Activated T-cell treated with anti-CD3 and anti-CD28 coated beads, Interleukin-2, amount 50 U/mL, for 48 hours (primary cell): Measurements from ENCODE around the gene TRAF7.
"Not testable (repeated sequence)": the region's sequence is repeated elsewhere in the genome, so short reads cannot be mapped to it uniquely, and the experiment has no call there.

Experiments used
- DNase-seq, 2 experiments: peaks; one replicate each; pipeline ENCODE4 v3.0.0-alpha.2; 2020

The TRAF7 gene

DNA sequence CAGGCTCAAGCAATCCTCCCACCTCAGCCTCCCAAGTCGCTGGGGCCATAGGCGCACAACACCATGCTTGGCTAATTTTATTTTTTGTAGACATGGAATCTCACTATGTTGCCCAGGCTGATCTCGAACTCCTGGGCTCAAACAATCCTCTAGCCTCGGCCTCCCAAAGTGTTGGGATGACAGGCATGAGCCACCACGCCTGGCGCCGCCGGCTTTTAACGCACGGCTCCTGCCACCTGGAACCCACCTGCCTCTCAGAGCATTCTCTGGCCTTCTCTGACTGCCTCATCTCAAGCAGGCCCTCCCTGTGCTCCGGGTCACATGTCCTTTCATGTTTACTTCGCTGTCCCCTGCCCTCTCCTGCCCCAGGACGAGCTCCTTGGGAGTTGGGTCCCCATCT lies 30.5 kb downstream of the TRAF7 start:
- DNase-seq = no peak

DNA sequence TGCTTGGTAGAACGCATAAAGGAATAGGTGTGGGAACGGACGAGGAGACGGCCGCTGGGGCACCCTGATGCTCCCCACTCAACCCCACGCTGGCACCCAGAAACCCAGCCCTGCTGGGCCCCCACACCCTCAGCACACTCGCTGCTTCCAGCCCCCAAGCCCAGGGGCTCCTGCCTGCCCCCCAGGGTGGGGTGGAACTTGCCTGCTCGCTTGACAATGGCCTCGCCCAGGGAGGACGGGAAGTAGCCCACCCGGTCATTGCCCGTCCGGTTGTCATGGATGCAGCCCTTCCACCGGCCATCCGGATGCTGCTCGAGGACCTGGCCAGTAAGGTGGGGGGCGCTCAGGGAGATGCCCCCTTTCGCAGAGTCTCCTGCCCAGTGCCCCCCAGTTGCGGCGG lies 30.9 kb downstream of the TRAF7 start:
- DNase-seq = no peak

DNA sequence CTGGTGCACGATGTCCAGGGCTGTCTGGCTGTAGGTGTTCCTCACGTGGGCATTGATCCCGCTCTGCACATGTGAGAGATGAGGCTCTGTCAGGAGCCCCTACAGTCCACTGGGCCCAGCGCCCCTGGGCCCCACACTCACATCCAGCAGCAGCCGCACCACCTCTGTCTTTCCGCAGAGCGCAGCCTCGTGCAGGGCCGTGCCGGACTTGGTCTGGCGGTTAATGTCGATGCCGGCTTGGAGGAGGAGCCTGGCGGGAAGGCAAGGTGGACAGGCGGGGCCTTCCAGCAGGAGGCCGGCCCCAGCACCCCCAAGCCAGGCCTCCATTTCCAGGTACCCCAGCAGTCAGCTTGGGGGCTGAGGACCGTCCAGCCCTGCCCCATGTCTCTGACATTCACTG lies 31.6 kb downstream of the TRAF7 start:
- no peak for DNase-seq

DNA sequence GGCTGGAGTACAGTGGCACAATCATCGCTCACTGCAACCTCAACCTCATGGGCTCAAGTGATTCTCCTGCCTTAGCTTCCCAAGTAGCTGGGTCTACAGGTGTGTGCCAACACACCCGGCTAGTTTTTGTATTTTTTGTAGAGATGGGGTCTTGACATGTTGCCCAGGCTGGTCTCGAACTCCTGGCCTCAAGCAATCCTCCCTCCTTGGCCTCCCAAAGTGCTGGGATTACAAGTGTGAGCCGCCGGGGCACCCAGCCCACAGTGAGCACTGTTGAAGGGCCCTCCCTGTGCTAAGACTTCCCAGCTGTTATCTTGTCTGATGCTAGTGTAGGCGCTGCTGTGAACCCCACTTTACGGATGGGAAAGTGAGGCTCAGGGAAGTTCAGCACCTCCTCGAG lies 32.8 kb downstream of the TRAF7 start:
- DNase-seq = no peak

DNA sequence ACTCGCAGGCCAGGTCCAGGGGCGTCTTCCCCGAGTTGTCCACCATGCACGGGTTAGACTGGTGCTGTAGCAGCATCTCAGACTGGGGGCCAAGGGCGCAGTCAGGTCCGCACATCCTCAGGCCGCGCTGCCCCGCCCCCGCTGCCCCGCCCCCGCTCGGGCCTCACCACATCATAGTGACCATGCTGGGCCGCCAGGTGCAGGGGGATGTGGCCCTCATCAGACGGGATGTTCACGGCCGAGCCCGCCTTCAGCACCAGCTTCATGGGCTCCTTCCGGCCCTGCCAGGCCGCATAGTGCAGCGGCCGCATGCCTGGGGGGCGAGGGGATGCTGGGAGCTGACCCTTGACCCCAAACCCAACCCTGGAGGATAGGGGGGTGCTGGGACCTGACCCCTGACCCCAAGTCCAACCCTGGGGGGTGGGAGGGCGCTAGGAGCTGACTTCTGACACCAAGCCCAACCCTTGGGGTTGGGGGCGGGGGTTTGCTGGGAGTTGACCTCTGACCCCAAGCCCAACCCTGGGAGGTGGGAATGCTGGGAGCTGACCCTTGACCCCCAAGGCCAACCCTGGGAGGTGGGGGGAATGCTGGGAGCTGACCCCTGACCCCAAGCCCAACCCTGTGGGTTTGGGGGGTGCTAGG lies 33.8 kb downstream of the TRAF7 start:
- no peak for DNase-seq

DNA sequence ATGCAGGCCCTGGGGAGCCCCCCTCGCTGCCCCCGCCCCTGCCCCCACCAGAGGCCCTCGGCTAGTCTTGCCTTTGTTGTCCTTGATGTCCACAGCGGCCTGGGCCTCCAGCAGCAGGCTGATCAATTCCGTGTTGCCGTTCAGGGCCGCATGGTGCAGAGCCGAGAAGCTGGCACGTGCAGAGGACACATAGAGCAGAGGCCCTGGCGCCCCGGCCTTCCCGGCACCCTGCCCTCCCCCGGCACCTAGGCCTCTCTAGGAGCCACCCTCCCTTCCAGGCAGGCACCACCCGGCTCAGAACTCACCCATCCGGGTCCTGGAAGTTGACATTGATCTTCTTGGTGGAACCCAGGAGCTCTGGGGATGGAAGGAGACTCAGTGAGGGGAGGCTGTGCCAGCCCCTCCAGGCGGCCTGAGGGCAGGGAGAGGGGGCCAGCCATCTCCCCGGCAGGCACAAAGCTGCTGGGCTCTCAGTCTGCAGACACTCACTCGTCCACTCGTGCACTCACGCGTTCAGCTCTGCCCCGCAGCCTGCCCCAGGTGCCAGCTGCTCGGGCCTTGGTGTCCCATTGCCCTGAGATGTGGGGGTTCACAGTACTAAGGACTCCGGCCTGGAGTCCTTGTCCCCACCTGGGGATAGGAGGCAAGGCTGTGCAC lies 34.5 kb downstream of the TRAF7 start:
- DNase-seq = no peak

DNA sequence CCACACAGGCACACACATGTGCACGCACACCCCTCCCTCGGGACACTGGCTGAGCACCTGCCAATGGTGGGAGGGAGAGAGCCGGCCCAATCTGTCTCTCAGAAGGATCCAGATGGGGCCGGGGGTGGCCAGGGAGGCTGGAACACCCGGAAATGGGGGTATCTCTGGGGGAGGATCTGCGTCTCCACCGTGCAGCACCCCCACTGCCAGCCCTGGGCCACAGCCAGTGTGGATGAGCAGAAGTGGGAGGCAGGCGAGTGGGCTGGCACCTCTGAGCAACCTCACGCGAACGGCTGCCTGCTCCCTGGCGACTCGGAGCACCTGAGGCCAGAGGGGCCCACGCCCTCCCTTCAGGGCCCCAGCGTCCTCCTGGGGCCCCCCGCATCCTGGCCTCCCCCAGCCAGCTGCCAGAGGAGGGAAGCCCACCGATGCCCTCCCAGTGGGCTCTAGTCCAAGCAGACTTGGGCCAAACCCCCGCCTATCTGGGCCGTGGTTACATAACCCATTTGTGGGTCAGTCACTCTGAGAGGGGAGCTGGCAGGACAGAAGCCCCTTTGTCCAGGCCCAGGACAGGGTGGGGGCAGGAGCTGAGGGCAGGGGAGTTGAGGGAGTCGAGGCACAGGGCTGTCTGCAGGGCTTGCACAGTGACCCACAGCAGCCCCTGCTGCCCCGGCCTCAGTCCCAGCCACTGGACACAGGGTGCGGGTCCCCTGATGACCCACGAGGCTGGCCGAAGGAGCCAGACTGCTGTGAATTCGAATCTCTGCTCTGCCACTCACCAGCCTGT lies 35.3 kb downstream of the TRAF7 start:
- no peak for DNase-seq

DNA sequence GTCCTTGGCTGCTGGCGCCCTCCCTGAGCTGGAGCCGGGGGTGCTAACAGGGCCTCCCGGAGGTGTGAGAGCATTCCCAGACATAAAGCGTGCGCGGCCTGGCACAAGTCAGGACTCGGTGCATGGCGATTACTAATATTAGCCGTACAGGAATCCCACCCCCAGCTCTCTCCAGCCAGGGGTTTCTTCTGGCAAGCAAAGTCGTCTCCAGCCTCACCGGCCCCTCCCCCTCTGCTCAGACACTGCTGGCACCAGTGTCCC lies 35.8 kb downstream of the TRAF7 start:
- DNase-seq = no peak

DNA sequence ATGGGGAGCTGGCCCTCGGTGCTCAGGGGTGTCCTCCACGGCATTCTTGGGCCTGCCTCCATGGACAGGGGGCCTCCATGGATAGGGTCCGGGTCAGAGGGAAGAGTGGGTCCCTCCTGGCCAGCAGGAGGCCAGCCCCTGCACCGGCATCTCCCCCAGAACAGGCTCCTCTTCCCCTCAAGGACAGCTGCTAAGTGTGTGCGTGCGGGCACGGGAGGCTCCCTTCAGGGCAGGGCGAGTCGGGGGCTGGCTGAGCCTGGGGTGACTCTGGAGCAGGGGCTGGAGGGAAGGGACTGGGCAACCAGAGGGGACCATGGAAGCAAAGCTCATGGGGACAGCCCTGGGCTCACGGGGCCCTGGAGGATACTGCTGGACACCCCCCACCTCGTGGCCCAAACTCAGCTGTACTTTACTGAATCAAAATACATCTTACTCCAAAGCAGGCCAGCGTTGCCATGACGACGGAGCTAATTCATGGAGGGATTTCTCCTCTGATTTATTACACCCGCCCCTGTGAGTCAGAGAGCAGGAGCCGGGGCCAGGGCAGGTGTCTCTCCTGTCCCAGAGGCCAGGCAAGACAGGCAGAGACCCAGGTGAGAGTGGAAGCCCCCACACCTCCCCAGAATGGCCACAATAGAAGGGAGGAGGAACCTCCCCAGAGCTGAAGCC lies 38.7 kb downstream of the TRAF7 start:
- no peak for DNase-seq

DNA sequence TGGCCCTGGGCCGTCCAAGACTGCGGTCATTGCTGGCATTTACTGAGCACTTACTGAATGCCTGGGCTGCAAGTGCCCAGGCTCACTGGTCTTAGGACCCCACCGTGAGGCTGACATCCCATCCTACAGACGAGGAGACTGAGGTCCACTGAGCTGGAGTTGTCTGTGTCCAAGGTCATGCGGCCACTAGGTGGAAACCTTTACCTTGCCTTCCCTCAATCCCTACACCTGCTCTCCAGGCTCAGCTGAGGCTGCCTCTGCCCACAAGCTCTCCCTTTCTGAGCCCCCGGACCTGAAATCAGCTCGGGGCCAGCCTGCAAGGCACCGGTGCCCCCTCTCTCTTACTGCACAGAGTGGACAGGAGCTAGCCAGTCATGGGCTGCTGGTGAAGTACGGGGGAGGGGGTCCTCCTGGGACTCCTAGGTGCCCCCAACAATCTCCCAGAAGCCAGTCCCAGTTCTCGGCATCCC lies 39.3 kb downstream of the TRAF7 start:
- peak; percentile 54 to 64 for DNase-seq

DNA sequence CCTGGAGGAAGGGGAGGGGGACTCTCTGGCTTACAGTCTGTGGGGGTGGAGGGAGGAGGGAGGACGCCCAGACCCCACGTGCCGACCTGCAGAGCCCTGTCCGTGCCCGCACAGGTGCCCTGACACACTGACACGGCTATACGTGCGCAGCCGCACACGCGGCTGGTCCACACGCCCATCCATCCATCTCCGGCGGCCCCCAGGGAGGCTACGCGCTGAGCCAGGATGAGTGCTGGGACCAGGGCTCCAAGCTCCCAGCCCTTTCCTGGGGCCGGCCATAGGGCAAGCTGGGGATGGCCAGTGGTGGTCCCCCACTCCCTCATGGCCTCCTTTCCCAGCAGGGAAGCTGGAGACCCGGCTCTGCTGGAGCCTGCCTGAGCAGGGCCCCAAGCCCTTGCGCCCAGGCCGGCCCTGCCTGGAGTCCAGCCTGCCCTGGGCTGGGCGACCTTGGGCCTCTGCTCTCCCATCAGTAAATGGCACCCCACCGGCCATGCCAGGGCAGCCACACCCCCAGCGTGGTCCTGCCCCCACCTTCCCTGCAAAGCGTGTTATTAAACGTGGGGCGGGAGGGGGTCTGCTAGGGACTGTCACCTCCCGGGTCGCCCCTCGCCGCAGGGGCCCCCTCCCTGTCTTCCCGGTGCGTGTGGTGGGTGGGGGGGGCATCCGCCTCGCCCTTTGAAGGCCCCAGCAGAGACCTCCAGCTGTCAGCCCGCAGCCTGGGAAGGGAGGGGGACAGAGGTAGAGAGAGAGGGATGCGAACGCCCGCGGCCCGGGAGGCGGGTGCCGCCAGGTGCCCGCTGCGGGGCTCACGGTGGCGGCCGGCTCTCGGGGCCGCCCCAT lies 40.0 kb downstream of the TRAF7 start:
- DNase-seq = no peak

DNA sequence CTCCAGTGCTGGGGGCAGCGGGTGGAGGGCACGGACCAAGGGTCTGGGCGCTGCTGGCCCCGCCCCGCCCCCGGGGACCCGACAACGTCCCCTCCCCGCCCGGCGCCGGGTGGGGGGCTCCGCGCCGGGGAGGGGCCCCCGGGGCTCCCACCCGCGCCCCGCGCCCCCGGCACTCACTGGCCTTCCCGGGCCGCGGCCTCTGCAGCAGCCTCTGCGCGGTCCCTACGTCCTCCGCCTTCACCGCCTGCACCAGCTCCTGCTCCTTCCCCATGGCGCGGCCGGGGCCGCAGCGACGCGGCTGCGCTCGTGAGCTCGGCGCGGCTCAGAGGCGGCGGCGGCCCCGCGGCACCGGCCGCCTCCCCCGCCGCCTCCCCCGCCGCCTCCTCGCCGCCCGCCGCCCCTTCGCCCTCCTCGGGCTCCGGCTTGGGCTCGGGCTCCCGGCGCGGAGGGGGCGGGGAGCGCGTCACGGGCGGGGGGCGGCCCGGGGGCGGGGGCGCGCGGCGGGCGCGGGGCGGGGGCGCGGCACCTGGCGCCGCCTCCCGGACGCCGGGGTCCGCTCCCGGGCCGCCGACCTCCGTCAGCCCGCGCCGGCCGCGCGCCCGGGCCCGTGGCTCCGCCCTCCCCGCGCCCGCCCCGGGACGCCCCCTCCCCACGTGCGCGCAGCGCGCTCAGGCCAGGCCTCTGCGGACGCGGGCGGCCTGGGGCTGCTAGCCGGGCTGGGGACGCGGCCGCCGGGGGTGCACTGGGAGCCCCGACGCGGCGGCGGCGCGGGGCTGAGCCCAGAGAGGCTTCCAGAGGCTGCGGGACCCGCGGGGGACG lies 40.8 kb downstream of the TRAF7 start, which contains the start of gene CASKIN1:
CASKIN1 (minus strand) TSS at position 444 of the 819 bp plus-strand sequence; CDS start at position 271, 173 bp downstream.
- DNase-seq = no peak

DNA sequence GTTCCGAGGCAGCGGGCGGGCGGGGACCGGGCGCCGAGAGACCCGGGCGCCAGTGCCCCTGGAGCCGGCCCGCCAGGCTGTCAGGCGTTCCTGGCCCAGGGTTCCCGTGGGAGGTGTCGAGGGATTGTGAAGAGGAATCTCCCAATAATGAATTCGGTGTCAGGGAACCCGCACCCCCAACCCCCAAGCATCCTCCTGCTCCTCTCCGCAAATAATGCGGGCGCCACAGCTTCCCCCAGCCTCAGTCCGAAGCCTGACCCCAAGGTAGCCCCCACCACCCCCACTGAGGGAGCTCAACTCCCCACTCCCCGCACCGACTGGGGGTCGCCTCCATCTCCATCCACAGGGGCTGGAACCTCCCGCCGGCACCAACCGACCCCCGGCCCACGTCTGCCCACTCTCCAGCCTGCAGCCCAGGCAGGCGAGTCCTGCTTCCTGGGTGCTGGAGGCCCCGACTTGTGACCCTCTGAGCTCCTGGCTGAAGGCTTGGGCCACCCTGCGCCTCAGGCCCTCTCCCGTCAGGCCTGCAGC lies 41.5 kb downstream of the TRAF7 start:
- no peak for DNase-seq

DNA sequence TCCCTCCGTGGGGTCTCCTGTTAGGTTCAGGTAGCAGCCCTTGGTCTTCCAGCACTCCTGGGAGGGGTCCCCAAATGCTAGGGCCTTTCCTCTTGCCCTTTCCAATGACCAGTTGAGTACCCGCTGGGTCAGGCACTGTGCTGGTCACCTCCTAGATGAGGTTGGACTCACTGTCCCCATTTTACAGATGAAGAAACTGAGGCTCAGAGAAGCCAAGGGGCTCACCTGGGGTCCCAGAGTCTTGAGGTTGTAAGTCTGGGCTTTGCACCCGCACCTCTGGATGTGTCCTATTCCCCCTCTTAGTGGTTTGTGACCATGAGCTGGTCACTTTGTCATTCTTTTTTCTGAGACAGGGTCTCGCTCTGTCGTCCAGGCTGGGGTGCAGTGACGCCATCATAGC lies 42.2 kb downstream of the TRAF7 start:
- no peak for DNase-seq

DNA sequence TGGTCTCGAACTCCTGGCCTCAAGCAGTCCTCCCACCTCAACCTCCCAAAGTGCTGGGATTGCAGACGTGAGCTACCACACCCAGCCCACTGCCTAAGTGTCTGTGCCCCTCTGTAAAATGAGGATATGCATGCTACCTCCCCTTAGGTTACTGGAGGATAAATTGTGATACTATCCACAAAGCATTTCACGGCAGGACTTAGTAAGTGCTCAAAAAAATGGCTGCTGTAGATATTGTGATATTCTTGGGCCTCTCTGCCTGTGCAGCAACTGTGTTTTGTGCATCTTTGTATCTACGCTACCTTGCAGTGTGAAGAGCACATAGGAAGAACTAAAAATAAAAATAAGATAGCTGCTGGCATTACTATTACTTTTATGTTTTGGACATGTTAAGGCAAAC lies 42.7 kb downstream of the TRAF7 start:
- no peak for DNase-seq

DNA sequence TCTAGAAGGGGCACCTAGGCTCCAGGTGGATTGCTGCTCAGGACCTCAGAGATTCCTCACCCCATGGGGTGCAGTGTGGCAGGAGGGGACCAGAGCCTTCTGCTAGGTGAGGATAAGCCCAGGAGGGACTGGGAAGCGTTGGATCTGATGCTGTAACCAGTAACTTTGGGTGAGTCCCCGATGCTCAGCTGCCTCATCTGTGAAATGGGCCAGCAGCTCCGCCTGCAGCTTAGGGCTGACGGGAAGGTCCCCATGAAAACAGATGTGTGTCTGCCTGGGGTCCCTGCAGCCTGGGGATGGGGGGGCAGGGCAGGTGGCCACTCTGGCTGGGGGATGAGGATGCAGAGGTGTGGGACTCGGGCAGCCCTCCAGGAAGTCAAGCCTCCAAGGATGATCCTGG lies 43.5 kb downstream of the TRAF7 start:
- no peak for DNase-seq

DNA sequence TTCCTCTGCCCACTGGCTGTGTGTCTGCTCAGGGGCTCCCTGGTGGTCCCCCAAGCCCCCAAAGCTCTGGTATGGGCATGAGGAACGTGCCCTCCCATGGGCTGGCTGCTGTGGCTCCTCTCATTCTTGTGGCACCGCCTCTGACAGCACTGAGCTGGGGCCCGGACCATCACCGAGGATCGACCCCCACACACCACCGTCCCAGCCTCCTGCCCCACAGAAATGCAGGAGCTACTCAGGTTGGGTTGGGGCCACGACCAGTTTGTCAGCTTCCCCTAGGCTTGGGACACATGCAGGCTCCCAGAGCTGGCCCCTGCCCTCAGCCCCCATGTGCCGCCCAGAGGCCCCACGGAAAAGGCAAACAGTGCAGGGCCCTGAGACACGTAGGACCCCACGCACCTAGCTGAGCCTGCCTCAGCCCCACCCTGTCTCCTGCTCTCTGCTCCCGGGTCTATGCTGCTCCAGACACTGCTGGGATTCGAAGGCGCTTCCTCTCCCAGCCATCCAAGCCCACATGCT lies 44.1 kb downstream of the TRAF7 start:
- no peak for DNase-seq

DNA sequence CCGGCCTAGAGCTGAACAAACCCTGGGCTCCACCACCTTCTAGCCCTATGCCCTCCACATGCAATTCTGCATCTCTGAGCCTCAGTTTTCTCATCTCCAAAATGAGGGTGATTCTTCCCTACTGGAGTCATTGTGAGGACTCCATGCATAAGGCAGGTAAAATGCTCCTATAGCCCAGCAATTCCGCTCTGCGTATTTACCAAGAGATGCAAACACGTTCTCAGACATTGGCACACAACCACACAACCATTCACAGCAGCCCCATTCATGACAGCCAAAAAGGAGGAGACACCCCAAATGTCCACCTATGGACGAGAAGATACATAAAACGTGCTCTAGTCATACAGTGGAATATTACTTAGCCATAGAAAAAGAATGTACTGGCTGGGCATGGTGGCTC lies 44.7 kb downstream of the TRAF7 start:
- no peak for DNase-seq

DNA sequence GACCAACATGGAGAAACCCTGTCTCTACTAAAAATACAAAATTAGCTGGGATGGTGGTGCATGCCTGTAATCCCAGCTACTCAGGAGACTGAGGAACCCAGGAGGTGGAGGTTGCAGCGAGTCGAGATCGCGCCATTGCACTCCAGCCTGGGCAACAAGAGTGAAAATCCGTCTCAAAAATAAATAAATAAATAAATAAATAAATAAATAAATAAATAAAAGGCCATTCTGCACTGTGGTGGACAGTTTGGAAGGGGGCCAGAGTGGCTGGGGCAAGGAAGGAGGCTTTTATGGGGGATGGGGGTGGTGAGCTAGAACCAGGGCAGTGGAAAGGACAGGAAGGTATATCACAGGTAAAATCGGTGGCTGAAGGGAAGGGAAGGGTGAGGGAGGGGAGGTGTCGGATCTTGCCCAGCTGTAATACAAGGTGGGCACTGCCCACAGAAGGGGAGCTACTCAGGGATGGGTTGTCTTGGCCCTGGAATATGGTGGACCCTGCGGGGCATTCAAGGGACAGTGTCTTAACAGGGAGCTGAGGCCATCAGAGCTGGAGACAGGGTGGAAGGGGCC lies 47.6 kb downstream of the TRAF7 start:
- not testable (repeated sequence) for DNase-seq

DNA sequence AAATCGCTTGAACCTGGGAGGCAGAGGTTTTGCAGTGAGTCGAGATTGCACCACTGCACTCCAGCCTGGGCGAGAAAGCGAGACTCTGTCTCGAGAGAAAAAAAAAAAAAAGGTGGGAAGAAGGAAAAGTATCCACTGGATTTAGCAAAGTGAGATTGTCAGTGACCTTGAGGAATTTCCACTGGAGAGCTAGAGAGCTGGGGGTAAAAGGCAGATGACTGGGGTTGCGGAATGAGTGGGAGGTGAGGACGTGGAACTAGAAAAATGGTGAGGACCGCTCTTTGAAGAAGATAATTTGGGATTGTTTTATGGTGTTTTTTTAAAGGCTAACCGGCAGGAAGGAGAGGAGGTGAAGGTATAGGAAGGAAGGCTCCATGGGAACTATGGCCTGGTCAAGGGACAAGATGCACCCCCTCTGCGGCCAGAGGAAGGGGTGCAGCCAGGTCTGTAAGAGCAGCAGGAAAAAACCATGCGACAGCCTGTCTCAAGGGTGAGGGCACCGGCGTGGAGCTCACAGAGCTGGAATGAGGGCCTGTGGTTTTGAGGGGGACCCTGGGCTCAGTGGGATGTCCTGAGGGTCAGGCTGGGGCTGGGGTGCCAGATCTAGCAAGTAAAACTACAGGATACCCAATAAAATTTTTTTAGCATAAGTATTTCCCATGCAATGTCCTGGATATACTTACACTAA lies 49.0 kb downstream of the TRAF7 start:
- peak in 1 of 2 experiments; percentile 34 for DNase-seq
